Measurements from ENCODE around the gene ASF1A.

ASF1A gene

GRCh38 chr6:118897386-118897785, 3.4 kb downstream of the ASF1A start:
- H3K27ac Mint-ChIP-seq, result no peak overlapping the region
- peaks cover 10% of the 10 kb centered on the region for H3K27me3 Mint-ChIP-seq (ENCODE audit: low read depth, poor library complexity)
- peak overlapping the region; percentile 28 for H3K4me3 Mint-ChIP-seq
- TF ChIP-seq CTCF (IDR thresholded peaks at IDR 0.05), result no peak
- peaks cover 39% of the 10 kb centered on the region for H3K36me3 Mint-ChIP-seq (ENCODE audit: low read depth)
- H3K4me1 Mint-ChIP-seq, result peaks cover 46% of the 10 kb centered on the region
- DNase-seq, result no peak
- H3K9me3 Mint-ChIP-seq, result no peaks in the 10 kb centered on the region

- no peak for TF ChIP-seq CTCF (IDR thresholded peaks at IDR 0.05)
- DNase-seq, result no peak
- Mint-ChIP-seq H3K36me3 (ENCODE audit: low read depth) (peaks cover 62% of the 10 kb centered on the region), H3K27me3 (ENCODE audit: low read depth, poor library complexity) (peaks cover 4% of the 10 kb centered on the region), H3K4me1 (peaks cover 35% of the 10 kb centered on the region), H3K9me3 (no peaks in the 10 kb centered on the region), H3K4me3 (no peak overlapping the region), H3K27ac (no peak overlapping the region)
Observed at GRCh38 chr6:118899948-118900347, 6.0 kb downstream of the ASF1A start.

- no peak overlapping the region for H3K27ac Mint-ChIP-seq
- peaks cover 81% of the 10 kb centered on the region for H3K36me3 Mint-ChIP-seq (ENCODE audit: low read depth)
- H3K27me3 Mint-ChIP-seq (ENCODE audit: low read depth, poor library complexity), result peaks cover 4% of the 10 kb centered on the region
- H3K4me1 Mint-ChIP-seq, result peaks cover 21% of the 10 kb centered on the region
- no peak for TF ChIP-seq CTCF (IDR thresholded peaks at IDR 0.05)
- no peak overlapping the region for H3K4me3 Mint-ChIP-seq
- no peak for DNase-seq
- H3K9me3 Mint-ChIP-seq, result no peaks in the 10 kb centered on the region
Observed at GRCh38 chr6:118902726-118903125, 8.8 kb downstream of the ASF1A start.

- Mint-ChIP-seq H3K27ac (peak overlapping the region; percentile 55), H3K4me3 (no peak overlapping the region), H3K9me3 (no peaks in the 10 kb centered on the region), H3K4me1 (peaks cover 17% of the 10 kb centered on the region), H3K27me3 (ENCODE audit: low read depth, poor library complexity) (peaks cover 4% of the 10 kb centered on the region), H3K36me3 (ENCODE audit: low read depth) (peaks cover 82% of the 10 kb centered on the region)
- DNase-seq, result no peak
- no peak for TF ChIP-seq CTCF (IDR thresholded peaks at IDR 0.05)
Observed at GRCh38 chr6:118903138-118903537, 9.2 kb downstream of the ASF1A start.

- Mint-ChIP-seq H3K27me3 (ENCODE audit: low read depth, poor library complexity) (peaks cover 2% of the 10 kb centered on the region), H3K9me3 (no peaks in the 10 kb centered on the region), H3K4me3 (no peak overlapping the region), H3K27ac (peak overlapping the region; percentile 55), H3K36me3 (ENCODE audit: low read depth) (peaks cover 82% of the 10 kb centered on the region), H3K4me1 (peaks cover 15% of the 10 kb centered on the region)
- no peak for TF ChIP-seq CTCF (IDR thresholded peaks at IDR 0.05)
- no peak for DNase-seq
Observed at GRCh38 chr6:118903691-118904090, 9.7 kb downstream of the ASF1A start.

GRCh38 chr6:118905084-118905483, 11.1 kb downstream of the ASF1A start:
- no peak for TF ChIP-seq CTCF (IDR thresholded peaks at IDR 0.05)
- Mint-ChIP-seq H3K9me3 (no peaks in the 10 kb centered on the region), H3K36me3 (ENCODE audit: low read depth) (peaks cover 77% of the 10 kb centered on the region), H3K27me3 (ENCODE audit: low read depth, poor library complexity) (no peaks in the 10 kb centered on the region), H3K4me3 (no peak overlapping the region), H3K4me1 (peaks cover 3% of the 10 kb centered on the region), H3K27ac (no peak overlapping the region)
- DNase-seq, result no peak

All from nephron progenitor cell (in vitro differentiated cells).